HG03460 (cell line): ENCODE measurements around the gene ANKRD9.
"Not testable (repeated sequence)": the region's sequence is repeated elsewhere in the genome, so short reads cannot be mapped to it uniquely, and the experiment has no call there.

ENCODE experiments used
- ATAC-seq: cut with Tn5 transposase; IDR thresholded peaks from one replicate; pipeline ENCODE4 v1.9.1; 2021; ENCODE audit not compliant: unreplicated experiment

ANKRD9 gene

DNA sequence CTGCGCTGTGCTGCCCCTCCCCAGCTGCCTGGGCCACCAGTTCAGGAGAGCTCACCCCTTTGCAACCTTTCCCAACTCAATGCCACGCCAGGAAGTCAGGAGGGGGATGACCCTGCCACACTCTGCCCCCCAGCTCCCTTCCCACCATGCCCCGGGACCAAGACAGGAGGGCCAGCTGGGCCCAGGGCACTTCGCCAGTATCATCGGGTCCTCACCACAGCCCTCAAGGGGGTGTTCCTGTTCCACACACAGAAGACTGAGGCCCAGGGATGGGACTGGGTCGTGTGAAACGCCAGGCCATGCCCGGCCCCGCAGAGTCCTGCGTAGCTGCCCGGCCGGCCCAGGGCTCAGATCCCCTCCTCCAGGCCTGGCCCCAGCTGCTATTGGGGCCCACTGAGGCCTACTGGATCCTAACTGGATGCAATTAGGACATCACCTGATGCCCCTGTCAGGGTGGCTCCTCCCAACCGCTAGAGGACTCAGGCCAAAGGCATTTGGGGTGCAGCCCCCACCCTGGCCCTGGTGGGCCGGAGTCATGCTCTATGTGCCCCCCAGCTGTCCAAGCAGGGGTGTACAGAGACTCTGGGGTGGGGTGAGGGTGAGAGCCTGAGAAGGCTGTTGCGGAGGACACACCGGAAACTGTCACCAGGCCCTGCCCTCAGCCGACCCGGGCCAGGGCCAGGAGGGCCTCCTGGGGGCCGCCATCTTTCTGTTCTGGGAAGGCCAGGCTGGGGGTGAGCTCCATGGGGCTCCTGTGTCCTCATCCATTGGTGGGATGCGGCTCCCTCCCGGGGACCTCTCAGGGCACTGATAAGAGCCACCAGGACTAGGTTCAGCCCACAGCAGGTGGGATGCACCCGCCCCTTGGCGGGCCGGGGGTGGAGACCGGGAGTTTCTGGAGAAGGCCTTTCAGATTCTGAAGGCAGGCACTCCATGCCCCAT, 29.3 kb upstream of the ANKRD9 start:
- no peak for ATAC-seq

DNA sequence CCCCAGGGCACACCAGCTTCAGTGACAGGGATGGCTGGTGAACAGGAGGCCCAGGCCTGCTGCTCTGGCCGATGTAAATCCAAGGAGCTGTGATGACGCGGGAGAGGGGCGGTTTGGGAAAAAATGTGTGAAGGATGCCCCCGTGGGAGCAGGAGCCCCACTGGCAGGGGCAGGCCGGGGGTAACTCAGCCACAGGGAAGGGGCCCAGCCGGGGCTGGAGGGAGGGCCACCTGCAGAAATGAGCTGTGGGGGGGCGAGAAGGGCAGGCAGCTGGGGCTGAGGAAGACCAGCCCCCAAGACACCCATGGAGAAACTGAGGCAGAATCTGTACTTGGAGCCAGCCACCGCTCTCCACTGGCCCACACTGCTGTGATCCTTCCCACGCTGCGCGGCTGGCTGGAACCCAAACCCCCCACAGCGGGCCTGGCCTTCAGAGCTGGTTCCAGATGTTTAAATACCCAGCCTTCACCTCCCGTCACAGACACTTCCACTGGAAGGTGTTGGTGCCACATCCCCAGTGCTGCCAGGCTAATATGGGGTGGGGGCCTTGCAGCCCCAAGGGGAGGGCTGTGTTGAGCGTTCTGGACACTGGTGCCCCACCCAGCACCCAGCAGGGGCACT, 28.5 kb upstream of the ANKRD9 start:
- no peak for ATAC-seq

DNA sequence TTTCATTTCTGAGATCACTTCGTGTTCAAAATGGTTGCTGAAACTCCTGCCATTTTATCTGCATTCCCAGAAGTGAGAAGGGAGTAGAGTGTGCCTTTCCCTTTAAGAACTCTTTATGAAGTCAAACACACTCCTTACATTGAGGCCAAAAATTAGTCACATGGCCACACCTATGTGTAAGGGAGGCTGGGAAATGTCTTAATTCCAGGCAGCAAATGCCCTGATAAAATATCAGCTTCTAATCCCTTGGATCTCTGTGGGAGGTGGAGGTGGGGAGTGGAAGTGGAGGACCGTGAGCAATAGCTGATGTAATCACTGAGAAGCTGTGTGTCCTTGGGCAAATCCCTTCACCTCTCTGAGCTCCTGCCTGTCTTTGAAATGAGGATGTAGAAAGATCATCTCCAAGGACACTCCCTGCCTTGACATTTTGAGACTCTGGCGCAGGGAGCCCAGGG, 22.7 kb upstream of the ANKRD9 start:
- no peak for ATAC-seq

DNA sequence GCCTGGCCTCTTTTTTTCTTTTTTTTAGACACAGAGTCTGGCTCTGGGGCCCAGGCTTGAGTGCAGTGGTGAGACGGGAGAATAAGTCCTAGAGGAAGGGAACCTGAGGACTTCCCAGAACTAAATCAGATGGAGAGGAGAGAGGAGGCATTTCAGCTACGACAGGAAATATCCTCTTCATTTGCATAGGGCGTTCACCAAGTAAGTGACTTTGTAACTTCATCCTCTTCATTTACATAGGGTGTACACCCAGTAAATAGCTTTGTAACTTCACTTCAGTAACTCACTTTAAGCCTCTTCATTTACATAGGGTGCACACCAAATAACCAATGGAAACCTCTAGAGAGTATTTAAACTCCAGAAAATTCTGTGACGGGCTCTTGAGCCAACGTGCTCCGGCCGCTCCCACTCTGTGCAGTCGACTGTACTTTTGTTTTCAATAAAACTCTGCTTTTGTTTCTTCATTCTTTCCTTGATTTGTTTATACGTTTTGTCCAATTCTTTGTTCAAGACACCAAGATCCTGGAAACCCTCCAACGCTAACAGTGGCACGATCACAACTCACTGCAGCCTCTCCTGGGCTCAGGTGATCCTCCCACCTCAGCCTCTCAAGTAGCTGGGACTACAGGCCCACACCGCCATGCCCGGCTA, 21.4 kb upstream of the ANKRD9 start:
- ATAC-seq, result no peak

DNA sequence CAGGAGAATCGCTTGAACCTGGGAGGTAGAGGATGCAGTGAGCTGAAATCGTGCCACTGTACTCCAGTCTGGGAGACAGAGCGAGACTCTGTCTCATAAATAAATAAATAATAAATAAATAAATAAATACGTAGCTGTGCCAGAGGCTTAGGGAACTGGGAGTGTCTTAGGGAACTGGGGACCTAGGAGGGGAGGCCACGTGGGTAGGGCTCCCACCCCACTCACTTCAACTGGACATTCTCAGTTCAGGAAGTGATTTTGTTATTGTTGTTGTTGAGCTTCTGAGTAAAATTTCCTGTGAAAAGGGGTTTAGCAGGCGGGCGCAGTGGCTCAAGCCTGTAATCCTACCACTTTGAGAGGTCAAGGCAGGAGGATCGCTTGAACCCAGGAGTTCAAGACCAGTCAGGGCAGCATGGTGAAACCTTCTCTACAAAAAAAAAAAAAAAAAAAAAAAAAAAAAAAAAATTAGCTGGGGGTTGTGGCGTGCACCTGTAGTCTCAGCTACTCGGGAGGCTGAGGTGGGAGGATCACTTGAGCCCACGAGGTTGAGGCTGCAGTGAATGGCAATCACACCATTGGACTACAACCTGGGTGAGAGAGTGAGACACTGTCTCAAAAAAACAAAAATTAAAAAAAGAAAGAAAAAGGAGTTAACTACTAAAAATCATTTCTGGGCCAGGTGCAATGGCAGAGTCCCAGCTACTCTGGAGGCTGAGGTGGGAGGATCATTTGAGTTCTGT, 19.0 kb upstream of the ANKRD9 start:
- no peak for ATAC-seq

DNA sequence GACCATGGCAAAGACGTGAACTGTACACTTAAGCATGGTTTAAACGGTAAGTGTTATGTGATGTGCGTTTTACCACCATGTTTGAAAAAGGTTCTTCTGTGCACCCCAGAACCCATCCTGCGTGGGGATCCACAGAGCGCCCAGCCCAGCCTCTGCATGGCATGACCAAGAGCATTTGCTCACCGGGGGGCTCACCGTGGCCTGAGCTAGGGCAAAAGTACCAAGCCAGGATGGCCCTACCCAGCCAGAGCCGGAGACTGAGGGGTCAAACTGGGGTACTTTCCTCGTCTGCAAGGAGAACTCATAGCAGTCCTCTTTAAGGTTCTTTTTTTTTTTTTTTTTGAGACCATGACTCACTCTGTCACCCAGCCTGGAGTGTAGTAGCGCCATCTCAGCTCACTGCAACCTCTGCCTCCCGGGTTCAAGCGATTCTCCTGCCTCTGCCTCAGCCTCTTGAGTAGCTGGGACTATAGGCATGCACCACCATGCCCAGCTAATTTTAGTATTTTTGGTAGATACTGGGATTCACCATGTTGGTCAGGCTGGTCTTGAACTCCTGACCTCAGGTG, 16.4 kb upstream of the ANKRD9 start:
- no peak for ATAC-seq

DNA sequence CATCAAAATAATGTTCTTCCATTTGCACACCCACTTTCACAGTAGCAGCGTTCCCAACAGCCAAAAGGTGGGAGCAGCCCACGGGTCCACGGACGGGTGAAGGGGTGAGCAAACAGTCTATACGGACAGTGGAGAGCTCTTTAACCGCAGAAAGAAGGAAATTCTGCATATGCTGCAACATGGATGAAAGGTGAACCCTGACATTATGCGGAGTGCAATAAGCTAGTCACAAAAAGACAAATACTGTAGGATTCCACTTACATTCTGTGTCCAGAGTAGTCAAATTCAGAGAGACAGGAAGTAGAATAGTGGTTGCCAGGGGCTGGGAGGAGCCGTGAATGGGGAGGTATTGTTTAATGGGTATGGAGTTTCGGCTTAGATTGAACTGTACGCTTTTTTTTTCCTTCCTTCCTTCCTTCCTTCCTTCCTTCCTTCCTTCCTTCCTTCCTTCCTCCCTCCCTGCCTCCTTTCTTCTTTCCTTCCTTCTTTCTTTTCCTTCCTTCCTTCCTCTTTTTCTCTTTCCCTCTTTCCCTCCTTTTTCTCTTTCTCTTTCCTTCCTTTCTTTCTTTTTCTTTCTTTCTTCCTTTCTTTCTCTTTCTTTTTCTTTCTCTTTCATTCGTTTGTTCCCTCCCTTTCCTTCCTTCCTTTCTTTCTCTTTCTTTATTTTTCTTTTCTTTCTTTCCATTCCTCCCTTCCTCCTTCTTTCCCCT, 15.8 kb upstream of the ANKRD9 start:
- ATAC-seq, result peak; percentile 24

DNA sequence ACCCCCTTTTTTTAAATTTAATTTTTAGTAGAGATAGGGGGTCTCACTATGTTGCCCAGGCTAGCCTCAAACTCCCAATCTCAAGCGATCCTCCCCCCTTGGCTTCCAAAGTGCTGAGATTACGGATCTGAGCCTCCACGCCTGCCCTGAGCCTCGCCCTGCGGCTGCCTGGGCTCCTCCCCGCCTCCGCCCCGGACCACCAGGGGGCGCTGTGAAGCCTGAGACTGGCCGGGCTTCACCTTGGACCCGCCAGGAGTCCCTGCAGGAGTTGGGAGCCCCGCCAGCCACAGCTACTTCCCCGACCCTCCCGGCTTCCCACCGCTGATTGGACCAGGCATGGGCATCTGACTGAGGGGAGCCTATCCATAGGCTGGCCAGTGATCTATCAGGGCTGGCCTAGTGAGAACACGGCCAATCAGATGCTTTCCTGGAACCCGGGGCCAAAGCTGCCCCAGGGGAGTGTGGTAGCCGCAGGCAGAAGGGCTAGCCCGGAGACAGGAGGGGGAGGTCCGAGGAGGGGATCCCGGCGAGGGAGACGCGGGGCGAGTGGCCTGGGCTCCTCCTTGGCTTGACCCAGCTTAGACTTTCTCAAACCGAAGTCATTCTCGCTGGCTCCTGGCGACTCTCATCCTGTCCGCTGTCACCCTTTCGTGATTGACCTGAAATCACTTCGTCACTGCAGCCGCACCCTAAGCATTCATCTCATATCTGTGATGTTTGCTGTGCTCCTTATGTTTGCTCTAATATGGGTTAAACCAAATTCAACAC, 15.1 kb upstream of the ANKRD9 start:
- ATAC-seq, result peak; percentile 96

DNA sequence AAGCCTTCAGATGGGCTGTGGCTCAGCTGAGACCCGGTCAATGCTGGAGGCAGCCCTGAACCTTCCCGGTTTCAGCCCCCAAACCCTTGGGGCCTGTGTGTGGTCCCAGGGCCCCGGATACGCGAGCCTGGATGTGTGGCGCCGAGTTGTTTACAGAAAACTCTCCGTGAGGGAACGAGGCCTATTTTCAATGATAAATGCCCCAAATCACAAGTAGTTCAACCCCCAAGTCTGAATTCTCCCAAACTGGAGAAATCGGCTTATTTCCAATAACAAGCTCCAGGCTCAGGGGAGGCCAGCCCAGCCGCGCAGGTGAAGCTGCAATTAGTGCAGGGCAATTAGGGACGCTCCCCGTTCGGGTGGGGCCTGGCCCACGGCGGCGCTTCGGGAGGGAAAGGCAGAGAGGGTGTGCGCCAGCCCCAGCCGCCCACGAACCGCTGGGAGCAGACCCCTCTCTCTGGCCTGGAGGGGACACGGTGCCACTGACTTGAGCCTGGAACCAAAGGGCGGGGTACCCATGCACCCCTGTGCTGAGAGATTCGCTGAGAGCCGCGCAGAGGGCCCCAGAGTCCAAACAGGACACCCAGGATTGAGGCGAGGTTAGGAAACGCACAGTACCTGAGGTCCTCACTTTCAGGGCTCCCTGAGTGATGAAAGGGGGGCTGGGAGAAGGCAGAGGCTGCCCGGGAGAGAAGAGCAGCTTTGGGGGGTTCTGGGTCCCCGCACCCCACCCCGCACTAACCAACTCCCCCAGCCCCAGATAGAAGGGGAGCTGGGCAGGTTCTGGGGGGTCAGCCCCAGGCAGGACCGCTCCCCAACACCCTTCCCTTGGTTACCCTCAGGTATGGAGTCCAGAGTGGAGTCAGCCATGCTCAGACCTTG, 14.2 kb upstream of the ANKRD9 start:
- ATAC-seq, result no peak

DNA sequence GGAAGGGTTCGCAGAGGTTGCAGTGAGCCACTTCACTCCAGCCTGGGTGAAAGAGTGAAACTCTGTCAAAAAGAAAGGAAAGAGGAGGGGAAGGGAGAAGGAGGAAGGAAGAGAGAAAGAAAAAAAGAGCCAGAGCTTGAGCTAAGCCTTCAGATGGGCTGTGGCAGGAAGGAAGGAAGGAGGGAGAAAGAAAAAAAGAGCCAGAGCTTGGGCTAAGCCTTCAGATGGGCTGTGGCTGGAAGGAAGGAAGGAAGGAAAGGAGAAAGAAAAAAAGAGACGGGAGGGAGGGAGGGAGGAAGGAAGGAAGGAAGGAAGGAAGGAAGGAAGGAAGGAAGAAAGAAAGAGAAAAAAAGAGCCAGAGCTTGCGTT, 13.6 kb upstream of the ANKRD9 start:
- no peak for ATAC-seq

DNA sequence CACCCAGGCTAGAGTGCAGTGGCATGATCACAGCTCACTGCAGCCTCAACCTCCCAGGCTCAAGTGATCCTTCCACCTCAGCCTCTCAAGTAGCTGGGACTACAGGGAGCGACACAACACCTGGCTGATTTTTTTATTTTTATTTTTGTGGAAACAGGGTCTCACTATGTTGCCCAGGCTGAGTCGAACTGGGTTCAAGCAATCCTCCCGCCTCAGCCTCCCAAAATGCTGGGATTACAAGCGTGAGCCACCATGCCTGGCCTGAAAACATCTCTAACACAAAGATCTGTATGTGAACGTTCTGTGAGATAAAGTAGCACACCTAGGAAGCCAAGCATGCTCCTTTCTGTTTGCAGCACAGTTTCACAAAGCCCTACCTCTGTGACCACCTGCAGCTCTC, 10.1 kb upstream of the ANKRD9 start:
- ATAC-seq, result not testable (repeated sequence)

DNA sequence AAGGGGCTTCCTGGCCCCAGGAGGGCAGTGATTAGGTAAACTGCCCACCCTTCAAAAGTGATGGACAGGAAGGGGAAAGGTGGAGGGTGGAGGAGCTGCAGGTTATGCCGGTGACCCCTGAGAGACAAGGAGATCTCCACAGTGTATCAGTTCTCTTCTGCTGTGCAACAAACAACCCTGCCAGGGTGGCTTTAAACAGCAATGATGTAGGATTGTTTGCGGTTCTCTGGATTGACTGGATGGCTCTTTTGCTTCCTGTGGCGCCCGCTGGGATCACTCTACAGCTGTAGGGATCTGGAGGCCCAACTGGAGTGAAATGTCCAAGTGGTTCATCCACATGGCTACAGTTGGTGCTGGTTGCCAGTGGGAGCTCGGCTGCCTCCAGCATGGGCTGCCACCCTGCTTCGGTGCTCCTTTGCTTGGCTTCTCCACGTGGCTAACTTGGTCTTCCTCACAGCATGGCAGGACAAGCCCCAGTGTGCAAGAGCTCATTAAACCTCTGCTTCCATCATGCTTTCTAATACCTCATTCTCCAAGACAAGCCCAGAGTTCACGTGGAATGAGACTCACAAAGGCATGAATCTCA, 8.6 kb upstream of the ANKRD9 start:
- no peak for ATAC-seq

DNA sequence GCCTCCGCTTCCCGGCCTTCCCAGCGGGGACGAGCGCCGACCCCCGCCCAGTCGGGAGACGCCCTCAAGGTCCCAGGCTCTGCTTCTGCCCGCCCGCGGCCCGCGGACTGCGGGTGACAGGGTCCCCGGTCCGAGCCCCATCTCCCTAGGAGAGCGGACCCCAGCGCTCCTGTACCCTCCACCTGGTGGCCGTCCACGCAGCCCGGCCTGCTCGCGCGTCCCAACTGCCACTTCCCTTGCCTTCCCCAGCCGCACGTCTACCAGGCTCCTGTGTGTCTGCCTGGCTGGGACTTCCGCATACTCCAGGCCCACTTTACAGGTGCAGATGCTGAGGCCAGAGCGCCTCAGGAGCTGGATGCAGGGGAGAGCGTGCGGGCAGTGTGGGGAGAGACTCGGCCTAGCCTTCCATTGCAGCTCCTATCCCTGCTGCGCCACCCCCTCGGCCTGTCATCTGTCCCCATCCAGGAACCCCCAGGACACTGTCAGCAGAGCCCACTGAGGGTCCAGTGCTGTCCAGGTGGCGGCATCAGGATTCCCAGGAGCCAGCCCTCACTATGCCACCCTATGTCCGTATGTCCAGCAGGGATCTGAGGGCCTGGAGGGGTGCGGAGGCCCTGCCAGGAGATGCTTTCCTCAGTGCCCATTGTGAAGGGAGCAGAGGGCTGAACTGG, 8.0 kb upstream of the ANKRD9 start:
- no peak for ATAC-seq

DNA sequence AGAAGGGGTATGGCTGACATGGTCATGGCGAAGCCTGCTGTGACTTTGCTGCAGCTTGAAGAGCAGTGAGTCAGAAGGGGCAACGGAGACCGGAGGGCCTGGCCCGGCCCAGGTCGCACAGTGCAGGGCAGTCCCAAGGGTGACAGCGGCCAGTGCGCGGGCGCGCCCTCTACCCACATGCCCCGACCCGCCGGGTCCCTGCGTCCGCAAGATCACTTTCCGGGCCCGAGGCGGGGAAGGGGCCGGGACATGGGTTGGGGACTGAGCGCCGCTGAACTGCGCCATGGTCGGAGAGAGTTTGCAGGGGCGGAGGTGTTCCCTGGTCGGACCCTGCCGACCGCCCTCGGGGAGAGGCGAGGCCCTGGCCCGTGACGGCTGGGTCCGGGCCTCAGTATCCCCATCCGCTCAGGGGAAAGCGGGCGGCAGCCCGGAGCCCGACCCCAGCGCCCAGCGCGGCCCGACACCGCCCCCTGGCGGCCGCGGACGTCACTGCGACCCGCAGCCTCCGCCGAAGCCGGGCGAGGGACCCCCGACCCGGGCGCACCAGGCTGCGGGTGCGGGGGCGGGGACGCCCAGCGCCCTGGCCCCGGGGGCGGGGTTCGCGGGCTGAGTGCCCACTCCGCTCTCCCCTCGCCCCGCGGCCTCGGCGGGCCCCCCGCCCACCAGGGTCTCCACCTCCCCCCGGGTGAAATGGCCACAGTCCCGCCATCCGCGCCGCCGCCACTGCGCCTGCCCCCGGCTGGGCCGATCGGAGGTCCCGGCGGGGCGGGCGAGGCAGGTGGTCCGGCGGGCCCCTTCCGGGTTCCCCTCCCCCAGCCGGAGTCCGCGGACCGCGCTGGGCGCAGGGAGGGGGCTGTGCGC, 7.2 kb upstream of the ANKRD9 start:
- peak; percentile 55 for ATAC-seq

DNA sequence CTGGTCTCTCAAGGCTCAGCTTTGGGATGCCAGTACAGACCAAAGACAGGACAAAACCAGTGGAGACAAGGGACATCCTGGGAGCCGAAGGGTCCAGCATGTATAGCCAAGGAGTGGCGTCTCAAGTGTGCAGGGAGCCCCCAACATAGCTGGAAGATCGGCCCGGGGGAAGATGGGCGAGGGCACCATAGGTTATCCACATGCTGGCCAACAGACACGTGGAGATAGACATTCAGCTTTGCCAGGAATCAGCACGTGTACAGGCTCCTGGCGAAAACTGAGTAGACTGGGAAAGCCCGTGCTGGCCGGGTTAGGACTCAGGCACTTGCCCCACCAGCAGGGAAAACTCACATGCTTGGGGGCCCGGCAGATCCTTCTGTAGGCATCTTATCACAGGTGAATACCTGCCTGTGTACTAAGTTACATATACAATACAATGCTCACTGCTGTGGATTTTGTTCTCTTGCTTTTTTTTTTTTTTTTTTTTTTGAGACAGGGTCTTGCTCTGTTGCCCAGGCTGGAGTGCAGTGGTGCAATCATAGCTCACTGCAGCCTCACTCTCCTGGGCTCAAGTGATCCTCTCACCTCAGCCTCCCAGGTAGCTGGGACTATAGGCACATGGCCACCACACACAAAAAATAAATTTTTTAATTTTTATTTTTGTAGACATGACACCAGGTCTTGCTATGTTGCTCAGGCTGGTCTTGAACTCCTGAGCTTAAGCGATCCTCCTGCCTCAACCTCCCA, 5.6 kb upstream of the ANKRD9 start:
- no peak for ATAC-seq
